Ishikawa (cell line): ENCODE results near the gene PPP1R1C.

ENCODE experiments used
- CEBPB ChIP-seq: IDR thresholded peaks from 2 replicates; pipeline ENCODE4 v1.6.1; 2012
- CREB1 ChIP-seq: IDR thresholded peaks from 2 replicates; pipeline ENCODE4 v1.6.1; 2012; ENCODE audit warnings: low read depth
- EGR1 ChIP-seq: IDR thresholded peaks from 2 replicates; pipeline ENCODE4 v1.6.1; 2012
- EP300 ChIP-seq: IDR thresholded peaks from 2 replicates; pipeline ENCODE4 v1.6.1; 2012; ENCODE audit warnings: borderline replicate concordance
- FOXM1 ChIP-seq: IDR thresholded peaks from 2 replicates; pipeline ENCODE4 v1.6.1; 2012; ENCODE audit warnings: low read depth, borderline replicate concordance
- MAX ChIP-seq: IDR thresholded peaks from 2 replicates; pipeline ENCODE4 v1.6.1; 2012
- NFIC ChIP-seq: IDR thresholded peaks from 2 replicates; pipeline ENCODE4 v1.6.1; 2012
- RAD21 ChIP-seq: IDR thresholded peaks from 2 replicates; pipeline ENCODE4 v1.6.1; 2012; ENCODE audit warnings: low read depth
- REST ChIP-seq: IDR thresholded peaks from 2 replicates; pipeline ENCODE4 v1.6.1; 2012; ENCODE audit warnings: low read depth, mild to moderate bottlenecking
- TAF1 ChIP-seq: IDR thresholded peaks from 2 replicates; pipeline ENCODE4 v1.6.1; 2012; ENCODE audit warnings: low read depth, mild to moderate bottlenecking
- TCF12 ChIP-seq: IDR thresholded peaks from 2 replicates; pipeline ENCODE4 v1.6.1; 2012; ENCODE audit warnings: low read depth
- TEAD4 ChIP-seq: IDR thresholded peaks from 2 replicates; pipeline ENCODE4 v1.6.1; 2012
- USF1 ChIP-seq: IDR thresholded peaks from 2 replicates; pipeline ENCODE4 v1.6.1; 2012
- YY1 ChIP-seq: IDR thresholded peaks from 2 replicates; pipeline ENCODE4 v1.6.1; 2012; ENCODE audit warnings: low read depth
- ZBTB7A ChIP-seq: IDR thresholded peaks from 2 replicates; pipeline ENCODE4 v1.6.1; 2012; ENCODE audit warnings: low read depth

Gene PPP1R1C

GRCh38 chr2:182088681-182089320, 103.1 kb downstream of the PPP1R1C start:
- no peak for TF ChIP-seq USF1
- TF ChIP-seq CEBPB: no peak
- TF ChIP-seq TAF1: no peak
- no peak for TF ChIP-seq NFIC
- no peak for TF ChIP-seq EGR1
- no peak for TF ChIP-seq ZBTB7A
- TF ChIP-seq TCF12: no peak
- TF ChIP-seq RAD21: no peak
- TF ChIP-seq REST: no peak
- no peak for TF ChIP-seq EP300
- no peak for TF ChIP-seq YY1
- no peak for TF ChIP-seq CREB1
- no peak for TF ChIP-seq FOXM1
- TF ChIP-seq MAX: no peak
- no peak for TF ChIP-seq TEAD4

GRCh38 chr2:182090486-182090885, 104.8 kb downstream of the PPP1R1C start:
- no peak for TF ChIP-seq CEBPB

GRCh38 chr2:182097571-182098164, 112.0 kb downstream of the PPP1R1C start:
- TF ChIP-seq REST (no peak), CEBPB (no peak), USF1 (no peak), TEAD4 (no peak), YY1 (no peak), NFIC (no peak), EGR1 (no peak), FOXM1 (no peak), TAF1 (no peak), TCF12 (no peak)

GRCh38 chr2:182098648-182099047, 113.0 kb downstream of the PPP1R1C start:
- TF ChIP-seq ZBTB7A (no peak), CEBPB (no peak), EP300 (no peak), CREB1 (no peak), EGR1 (no peak)

- TF ChIP-seq TCF12: no peak
- TF ChIP-seq CREB1: no peak
- no peak for TF ChIP-seq CEBPB
- no peak for TF ChIP-seq TEAD4
- no peak for TF ChIP-seq YY1
- no peak for TF ChIP-seq MAX
- no peak for TF ChIP-seq REST
- no peak for TF ChIP-seq USF1
- no peak for TF ChIP-seq EGR1
- no peak for TF ChIP-seq TAF1
- no peak for TF ChIP-seq RAD21
- TF ChIP-seq NFIC: no peak
These were observed 115.6 kb downstream of the PPP1R1C start for GRCh38 chr2:182101263-182101662.
